HG03064 (cell line): ENCODE results near the gene FAM171A2.
"Not testable (repeated sequence)": the region's sequence is repeated elsewhere in the genome, so short reads cannot be mapped to it uniquely, and the experiment has no call there.

Experiments used
- ATAC-seq: cut with Tn5 transposase; IDR thresholded peaks from one replicate; pipeline ENCODE4 v1.9.1; 2021; ENCODE audit warnings: low read depth; ENCODE audit not compliant: unreplicated experiment

The FAM171A2 gene

GRCh38 chr17:44348234-44348987, 15.2 kb downstream of the FAM171A2 start:
- peak; percentile 33 for ATAC-seq

- not testable (repeated sequence) for ATAC-seq
Measured at GRCh38 chr17:44347206-44348055, 16.2 kb downstream of the FAM171A2 start.

- ATAC-seq, result no peak
Measured at GRCh38 chr17:44346064-44346844, 17.4 kb downstream of the FAM171A2 start.

DNA sequence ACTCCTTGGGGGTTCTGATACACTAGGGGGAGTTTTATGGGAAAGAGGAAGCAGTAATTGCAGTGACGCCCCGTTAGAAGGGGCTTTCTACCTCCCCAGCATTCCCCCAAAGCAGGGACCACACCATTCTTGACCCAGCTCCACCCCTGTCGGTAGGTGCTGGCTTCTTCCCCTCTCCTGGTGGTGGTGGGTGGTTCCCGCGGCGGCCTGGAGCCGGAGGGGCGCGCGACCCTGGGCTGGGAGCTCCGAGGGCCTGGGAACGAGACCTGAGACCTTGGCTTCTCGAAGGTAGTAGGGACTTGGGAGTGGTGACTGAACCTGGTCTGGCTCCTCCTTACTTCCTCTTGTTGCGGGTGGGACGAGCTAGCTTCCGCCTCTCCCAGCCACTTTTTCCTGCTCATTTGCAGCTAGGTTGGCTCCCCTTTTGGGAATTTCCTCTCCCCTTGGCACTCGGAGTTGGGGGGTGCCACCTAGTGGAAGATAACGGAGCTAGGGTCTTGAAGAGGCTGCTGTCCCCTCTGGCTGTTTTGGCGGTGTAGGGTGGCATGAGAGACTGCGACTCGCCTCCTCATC, 18.1 kb downstream of the FAM171A2 start:
- no peak for ATAC-seq

GRCh38 chr17:44344939-44345453, 18.7 kb downstream of the FAM171A2 start, which contains the start of gene GRN:
Gene GRN, plus strand, starts transcription at chr17:44345302. Its CDS starts 3,863 bp downstream, at chr17:44349165.
- ATAC-seq, result no peak

DNA sequence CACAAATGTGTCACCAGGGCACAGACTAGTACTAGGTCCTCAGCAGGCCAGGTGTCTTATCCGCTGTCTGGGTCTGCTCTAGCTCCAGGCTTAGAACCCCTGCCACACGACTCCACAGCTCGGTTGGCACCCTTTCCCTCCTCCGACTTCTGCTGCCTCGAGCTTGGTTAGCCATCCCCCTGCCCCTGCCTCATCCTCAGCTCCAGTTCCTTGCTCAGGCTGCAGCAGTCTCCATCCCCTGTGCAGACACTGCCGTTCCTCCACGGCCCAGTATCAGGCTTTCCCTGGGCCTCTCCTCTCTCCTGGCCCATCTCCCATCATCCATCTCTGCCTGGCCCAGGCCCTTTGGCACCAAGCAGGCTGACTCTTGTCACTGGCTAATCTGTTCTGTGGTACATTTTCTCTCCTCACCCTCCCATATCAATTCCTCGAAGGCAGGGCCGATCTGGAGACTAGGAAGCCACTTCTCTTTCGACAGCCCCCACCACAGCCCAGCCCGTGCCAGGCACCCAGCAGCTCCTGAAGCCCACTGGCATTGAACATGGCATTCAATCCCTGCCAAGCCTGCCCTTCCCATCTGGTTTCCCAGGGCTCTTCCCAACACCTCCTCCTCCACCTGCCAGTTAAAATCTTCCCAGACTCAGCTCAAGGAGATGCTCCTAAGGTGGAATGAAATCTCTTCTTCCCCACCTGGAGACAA, 20.0 kb downstream of the FAM171A2 start:
- ATAC-seq, result no peak

GRCh38 chr17:44340553-44340952, 23.1 kb downstream of the FAM171A2 start:
- not testable (repeated sequence) for ATAC-seq

DNA sequence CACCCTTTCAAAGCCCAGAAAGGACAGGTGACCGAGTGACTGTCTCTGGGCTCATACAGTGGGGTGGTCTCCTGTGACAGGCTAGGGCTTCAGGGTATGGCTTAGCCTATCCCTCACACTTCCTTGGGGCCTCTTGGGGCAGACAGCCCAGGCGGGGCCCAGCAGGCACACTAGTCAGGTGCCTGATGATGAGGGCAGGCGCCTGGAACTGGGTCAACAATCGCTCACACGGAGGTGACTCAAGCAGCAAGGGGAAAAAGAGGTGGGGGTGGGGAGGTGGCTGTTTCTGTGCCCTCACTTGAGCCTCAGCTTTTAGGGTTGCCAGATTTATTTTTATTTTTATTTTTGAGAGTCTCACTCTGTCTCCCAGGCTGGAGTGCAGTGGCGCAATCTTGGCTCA, 25.0 kb downstream of the FAM171A2 start:
- ATAC-seq, result no peak

DNA sequence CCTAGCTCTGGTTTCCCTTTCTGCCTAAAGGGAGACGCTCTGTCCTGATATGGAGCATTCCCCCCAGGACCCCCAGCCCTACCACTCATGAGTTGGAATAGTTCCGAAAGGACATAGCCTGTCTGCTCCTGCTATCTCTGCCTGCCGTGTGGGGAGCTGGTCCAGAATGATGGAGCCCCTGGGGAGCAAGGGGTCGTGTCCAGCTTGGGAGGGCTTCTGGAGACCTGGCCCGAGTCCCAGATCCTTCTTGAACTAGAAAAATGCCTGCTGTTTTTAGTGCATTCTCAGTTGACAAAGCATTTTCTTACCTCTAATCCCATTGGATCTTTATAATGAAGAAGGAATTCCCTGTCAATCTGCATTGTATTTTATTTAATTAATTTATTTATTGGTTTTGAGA, 27.7 kb downstream of the FAM171A2 start:
- no peak for ATAC-seq

DNA sequence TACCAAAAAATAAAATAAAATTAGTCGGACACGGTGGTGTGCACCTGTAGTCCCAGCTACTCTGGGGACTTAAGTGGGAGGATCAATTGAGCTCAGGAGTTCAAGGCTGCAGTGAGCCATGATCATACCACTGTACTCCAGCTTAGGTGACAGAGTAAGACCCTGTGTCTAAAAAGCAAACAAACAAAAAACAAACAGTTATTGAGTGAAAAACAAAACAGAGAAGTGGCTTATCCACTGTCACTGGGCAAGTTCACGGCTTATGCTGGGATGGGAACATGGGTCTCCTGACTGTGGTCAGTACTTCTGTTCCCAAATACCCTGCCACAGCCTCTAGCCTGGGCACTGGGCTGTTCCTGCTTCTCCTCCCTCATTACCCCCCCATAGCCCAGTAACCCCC, 28.1 kb downstream of the FAM171A2 start:
- ATAC-seq, result no peak

GRCh38 chr17:44334727-44335126, 28.9 kb downstream of the FAM171A2 start:
- ATAC-seq, result no peak

GRCh38 chr17:44334315-44334714, 29.3 kb downstream of the FAM171A2 start:
- no peak for ATAC-seq

DNA sequence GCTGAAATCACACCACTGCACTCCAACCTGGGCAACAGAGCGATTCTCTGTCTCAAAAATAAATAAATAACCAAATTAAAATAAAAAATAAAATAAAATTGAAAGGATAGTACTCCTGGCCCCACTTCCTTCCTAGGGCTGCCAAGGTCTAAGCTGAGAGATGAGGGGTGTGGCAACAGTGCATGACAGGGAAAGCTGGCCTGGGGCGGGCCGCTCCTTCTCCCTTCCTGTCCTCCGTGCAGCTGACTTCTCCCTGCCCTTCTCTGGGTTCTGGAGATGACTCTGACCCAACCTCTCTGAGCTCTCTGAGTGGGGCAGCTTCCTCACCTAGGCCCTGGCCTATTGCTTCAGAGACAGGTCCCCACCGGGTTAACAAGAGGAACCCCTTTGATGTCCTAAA, 30.3 kb downstream of the FAM171A2 start:
- ATAC-seq, result no peak

DNA sequence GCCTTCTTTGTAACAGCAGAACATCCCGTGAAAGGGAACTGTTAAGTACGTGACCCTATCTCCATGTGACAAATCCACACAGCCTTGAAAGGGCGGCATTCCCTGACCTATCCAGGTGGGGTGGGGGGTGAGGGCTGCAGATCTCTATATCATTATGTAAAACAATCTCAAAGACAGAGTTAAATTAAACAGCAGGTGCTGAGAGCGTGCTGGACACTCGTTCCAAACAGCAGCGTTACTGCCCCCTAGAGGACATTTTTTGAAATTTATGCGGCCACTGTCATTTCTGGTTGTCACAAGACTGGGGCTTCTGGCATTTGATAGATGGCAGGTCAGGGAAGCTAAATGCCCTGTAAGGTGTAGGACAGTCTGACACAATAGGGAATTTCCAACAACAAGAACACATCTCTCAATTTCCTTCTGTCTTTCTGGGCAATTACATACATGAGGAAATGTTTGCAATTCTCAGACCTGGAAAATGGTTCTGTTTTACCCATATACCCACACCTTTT, 32.3 kb downstream of the FAM171A2 start:
- no peak for ATAC-seq

- not testable (repeated sequence) for ATAC-seq
Measured at GRCh38 chr17:44330263-44330662, 33.4 kb downstream of the FAM171A2 start.

GRCh38 chr17:44329516-44329915, 34.1 kb downstream of the FAM171A2 start:
- not testable (repeated sequence) for ATAC-seq

- ATAC-seq, result no peak
Measured at GRCh38 chr17:44327715-44328449, 35.8 kb downstream of the FAM171A2 start.

DNA sequence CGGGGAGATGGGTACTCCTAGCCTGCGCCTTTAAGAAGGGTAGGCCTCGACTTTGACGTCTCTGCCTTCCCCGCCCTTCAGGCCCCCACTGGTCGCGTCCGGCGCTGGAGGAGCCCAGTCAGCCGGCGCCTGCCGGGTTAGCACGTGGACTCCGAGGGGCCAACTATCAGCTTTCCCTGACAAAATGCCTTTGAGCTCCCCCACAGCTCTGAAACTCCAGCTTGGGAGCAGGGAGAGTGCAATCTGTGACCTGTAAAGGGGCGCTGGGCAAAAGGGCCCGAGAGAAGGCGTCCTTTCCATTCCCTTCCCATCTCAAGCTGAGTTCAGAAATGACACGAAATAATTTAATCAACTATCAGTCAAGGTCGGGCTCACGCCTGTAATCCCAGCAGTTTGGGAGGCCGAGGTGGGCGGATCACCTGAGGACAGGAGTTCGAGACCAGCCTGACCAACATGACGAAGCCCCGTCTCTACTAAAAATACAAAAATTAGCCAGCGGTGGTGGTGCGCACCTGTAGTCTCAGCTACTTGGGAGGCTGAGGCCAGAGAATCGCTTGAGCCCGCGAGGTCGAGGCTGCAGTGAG, 36.7 kb downstream of the FAM171A2 start:
- ATAC-seq, result no peak
